DMS79 treated with DMSO at 0.1 percent for 48 hours (cell line): ENCODE measurements around the gene SMIM43.
"Not testable (repeated sequence)": the region's sequence is repeated elsewhere in the genome, so short reads cannot be mapped to it uniquely, and the experiment has no call there.

Experiments
- DNase-seq: peaks from one replicate; lab custom pipeline; 2025; lab: John Stamatoyannopoulos, UW

Gene SMIM43

DNA sequence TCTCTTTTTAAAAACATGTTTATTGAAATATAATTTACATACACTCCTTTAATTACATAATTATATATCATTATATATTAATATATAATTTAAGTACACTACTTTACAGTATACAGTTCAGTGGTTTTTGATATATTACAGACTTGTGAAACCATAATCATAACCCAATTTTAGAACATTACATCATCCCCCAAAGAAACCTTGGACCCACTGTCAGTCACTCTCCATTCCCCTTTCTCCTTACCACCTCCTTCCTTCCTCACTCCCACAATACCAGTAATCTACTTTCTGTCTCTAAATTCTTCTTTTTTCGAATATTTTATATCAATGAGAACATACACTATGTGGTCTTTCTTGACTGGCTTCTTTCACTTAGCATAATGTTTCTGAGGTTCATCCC is 18.2 kb upstream of the SMIM43 start:
- DNase-seq: no peak

DNA sequence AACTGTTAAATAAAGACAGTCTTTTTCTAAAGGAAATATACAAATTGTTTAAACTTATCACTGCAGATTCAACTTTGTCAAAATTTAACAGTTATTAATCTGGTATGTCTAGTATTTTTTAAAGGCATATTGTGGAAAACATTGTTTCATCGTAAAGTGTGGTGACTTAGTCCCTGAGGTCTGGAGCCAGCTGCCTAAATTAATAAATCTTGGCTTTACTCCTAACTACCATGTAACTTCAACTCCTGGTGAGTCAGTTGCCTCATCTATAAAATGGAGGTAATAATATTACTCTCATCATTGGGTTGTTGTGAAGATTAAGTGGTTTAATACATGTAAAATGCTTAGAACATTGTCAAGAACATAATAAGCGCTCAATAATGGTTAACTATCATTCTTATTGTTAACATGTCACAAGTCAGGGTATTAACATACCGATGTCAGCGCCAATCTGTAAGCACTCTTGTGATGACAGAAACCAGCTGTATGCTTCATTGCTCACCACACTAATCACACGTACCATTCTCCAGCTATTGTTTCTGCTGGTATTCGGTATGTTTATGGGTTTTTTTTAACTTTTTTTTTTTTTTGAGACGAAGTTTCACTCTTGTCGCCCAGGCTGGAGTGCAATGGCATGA is 14.1 kb upstream of the SMIM43 start:
- DNase-seq: no peak

DNA sequence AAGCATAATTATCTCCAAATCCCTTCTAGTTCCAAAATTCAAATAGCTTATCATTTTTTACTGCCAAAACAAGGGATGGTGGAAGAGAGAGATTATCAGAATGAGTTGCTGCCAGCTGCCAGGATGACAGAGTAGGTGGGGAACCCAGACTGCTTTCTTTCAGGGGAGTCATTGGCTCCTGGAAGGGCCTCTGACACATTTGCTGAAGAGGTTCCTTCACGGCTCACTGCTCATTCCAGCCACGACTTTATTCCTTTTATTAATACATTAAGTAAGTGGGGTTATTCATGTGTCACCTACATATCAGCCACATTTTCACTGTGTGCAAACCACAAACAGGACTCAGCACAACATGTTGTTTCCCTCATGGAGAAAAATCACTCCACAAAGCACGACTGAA is 12.7 kb upstream of the SMIM43 start:
- peak; percentile 17 for DNase-seq

DNA sequence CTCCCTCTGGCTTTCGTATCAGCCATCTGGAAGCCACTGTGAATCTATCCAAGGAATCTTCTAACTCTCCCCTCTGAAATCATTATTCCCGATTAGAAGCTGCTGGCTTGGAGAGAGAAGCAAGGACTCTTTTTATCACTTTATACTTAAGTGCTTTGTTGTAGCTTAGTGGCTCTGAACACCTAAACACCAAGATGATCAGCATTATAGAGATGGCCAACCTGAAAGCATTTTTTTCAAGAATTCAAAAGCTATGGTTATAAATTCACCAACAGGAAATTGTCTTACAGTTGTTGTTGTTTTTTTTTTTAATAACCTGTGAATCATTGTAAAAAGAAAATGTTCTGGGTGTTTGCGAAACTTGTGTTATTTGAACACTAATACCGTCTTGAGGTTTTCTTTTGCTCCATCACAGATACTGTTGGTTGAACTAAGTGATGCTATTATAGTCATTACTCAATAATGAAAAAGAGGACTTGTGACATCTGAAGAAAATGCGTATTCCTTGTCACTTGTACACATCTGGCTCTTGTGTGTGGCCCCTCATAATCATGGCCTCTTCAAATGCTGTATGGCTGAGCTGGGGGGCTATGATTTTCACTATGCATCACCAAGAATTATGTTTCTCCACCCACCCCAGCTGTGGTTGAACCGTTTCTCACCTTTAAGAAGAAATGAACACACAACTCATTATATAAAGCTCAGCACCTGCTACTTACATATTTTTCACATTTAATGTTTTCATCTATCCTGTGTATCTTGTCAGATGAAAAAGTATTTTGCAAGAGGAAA is 11.8 kb upstream of the SMIM43 start:
- DNase-seq: no peak

DNA sequence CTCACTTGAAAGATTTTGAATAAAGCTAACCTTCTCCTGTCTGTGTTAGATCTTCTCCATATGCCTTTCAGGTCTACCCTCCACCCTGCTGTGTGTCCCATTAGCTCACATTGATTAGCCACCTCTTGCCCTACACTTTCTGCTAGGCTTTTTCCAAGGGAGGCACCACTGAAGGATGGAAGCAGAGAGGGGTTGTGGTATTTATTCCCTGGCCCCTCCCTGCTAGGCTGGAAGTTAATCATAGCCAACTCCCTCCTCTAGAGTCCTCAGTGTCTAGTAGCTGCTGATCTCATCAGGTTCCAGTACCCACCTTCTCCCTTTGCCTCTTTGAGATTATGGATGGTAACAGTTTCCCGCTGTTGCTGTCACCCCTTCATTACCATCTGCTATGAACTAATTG is 8.9 kb upstream of the SMIM43 start:
- DNase-seq: no peak

DNA sequence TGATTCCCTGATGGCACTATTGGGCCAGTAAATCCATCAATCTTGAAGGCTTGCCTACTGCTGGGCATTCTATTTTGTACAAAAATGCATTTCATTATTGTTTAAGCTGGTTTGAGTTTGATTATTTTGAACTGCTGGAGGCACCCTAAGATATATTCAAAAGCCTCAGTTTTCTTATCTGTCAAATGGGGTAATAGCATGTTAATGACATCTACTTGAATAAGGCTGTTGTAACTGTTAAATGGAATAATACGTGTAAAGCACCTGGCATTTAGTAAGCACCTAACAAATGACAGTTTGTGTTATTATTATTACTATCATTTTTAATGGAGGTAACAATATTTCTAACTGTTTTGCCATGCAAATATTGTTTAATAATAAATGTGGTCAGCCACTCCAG is 6.9 kb upstream of the SMIM43 start:
- DNase-seq: no peak

DNA sequence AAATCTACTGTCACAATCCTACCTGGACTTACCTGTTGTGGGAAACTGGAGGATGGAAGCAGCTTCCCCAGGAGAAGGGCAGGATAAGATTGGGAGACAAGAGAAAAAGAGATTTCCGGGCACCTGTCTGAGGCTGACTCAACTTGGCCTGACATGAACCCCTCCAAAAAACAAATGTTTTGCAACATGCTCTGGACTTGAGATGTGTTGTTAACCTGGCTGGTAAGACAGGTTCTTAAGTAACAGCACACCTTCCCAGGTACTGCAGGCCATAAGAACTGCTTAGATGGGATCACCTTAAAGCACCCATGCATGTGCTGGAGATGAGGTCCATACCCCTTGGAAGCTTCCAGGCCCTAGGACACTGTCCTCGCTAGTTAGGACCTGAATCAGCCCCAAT is 4.4 kb upstream of the SMIM43 start:
- DNase-seq: no peak

DNA sequence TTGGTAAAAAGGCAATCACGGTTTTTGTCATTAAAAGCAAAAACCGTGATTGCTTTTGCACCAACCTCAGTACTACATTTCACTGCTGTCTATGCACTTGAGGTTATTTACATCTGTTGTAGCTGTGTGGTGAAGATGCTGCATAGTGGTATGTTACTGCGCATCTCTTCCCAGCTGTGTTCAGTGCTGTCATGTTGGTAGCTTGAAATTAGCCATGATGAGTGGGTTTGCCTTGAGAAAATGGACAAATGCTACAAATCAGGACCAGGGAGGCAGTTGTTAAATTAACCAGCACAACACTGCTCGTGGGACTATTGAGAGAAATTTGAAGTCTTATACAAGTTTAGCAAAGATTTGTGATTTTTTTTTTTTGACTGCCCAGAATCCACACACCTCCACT is 2.2 kb upstream of the SMIM43 start:
- no peak for DNase-seq

DNA sequence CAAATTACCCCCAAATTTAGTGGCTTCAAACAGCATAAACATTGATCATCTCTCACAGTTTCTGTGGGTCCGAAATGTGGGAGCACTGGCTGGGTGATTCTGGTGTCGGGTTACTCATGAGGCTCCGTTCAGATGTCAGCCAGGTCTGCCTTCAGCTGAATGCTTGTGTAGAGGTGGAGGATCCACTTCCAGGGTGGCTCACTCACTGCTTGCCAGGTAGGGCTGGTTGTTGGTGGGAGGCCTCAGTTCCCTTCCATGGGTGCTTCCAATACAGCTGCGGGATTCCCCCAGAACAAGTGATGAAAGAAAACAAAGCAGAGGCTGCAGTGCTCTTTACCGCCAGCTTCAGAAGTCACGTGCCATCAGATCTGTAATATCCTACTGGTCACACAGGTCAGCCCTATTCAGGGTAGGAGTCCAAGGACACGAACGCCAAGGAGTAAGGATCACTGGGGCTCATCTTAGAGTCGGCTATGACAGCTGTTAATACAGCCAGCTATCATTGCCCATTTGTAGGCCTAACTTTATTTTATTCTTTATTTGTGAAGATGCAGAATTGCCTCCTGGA is 1.1 kb upstream of the SMIM43 start:
- DNase-seq: no peak

DNA sequence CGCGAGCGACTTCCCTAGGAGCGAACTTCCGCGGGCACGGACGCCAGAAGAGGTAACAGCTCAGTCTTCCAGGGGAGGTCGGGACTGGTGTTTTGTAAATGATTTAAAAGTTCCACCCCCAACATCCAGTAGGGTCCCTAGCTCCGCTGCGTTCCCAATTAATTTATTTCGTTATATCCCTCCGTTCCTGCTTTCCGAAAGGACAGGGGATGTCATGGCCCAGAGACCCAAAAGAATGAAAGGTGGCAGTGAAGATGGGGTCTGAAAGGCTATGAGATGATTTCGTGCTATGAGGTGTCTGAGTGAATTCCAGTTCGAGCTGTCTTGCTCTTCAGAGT is 373 bp upstream of the SMIM43 start:
- DNase-seq: no peak

DNA sequence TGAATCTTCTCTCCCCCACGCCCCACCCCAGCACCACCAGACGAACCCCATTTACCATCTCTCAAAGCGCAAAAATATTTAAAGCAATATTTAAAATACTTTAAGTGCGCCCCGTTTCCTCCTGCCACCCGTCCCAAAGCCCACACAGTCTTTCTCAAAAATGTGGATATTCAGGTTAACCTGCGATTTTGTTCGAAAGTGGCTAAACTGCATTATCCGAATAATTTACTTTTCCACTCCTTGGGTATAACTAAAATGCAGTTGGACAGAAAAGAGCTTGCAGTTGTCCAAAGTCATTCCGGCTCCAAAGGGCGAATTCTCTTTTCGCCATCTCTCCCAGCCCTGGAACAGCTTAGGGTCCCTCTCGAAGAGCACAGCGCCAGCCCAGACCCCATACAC is 662 bp downstream of the SMIM43 start:
- DNase-seq: no peak

DNA sequence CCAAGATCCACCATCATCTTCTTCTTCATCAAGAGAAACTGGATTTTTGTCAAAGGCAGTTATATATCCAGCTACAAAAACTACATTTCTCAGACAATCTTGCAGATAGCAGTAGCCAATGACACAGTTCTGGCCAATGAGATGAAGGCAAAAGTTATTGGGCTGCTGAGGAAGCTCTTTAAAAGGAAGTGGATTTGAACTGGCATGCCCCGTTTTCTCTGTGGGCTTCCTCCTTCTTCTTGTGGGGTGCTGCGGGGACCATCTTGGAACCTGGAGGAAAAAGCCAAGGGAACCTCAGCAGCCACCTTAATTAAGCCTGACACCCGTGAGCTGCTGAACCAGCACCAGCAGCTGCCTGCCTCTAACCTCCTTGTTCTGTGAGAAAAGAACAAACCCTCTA is 4.8 kb downstream of the SMIM43 start:
- DNase-seq: no peak

DNA sequence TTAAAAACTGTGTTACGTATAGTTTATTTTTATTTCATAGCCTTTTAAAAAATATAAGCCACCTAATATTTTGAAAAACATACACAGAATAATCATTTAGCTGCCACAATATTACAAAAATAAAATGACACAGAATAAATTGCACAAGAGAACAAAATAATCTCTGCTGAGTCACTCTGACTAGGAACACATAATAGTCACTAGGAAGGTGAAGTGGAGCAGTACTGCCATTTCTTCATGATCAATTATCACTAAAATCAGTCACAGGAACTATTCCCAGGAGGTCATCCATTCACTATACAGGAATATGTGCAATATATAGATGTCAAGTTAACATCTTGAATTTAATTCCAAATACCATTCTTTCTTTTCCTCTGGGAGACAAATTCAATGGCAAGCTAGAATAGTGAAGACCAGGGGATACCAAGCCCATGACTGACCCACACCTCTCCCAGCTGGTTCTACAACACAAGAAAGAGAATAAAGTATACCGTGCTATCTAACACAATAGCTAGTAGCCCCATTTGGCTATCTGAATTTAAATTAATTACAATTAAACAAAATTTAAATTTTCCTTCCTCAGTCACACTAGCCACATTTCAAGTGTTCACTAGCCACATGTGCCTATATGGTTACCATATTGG is 5.9 kb downstream of the SMIM43 start:
- no peak for DNase-seq

DNA sequence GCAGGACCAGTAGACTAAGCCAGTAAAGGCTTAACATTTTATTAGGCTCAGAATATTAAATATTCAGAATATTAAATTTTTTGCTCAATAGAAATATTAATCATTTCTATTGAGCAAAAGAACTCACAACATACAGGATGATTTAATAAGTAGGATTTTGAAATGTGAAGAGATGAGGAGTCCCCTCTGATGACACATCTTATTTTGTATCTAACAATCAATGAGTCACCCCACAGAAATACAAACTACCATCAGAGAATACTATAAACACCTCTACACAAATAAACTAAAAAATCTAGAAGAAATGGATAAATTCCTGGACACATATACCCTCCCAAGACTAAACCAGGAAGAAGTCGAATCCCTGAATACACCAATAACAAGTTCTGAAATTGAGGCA is 12.8 kb downstream of the SMIM43 start:
- DNase-seq: not testable (repeated sequence)

DNA sequence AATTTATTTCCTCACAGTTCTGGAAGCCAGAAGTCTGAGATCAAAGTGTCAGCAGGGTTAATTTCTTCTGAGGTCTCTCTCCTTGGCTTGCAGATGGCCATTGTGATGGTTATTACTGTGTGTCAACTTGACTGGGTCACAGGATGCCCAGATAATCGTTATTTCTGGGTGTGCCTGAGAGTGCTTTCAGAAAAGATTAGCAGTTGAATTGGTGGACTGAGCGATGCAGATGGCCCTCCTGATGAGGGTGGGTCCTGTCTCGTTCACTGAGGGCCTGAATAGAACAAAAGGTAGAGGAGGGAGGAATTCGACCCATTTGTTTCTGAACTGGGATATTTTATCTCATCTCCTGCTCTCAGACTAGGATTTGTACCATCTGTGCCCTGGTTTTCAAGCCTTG is 15.7 kb downstream of the SMIM43 start:
- DNase-seq: no peak

DNA sequence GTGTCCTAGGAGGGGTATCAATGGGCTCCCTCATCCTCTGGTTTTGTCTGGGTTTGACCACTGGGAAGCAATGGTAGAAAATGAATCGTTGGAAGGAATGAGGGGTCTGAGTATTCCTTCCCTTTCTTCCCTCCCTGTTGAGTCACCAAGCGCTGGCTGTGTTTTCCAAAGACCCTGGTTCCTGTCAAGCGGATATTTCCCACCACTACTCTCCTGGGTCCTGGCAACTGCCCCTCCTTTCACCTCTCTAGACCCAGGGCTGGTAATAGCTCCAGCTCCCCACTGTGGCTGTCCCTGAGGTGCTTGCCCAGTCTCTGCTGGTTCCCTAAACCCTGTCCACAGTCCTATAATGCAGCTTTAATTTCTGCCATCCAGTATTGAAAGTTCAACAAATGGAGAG is 22.2 kb downstream of the SMIM43 start:
- DNase-seq: no peak

DNA sequence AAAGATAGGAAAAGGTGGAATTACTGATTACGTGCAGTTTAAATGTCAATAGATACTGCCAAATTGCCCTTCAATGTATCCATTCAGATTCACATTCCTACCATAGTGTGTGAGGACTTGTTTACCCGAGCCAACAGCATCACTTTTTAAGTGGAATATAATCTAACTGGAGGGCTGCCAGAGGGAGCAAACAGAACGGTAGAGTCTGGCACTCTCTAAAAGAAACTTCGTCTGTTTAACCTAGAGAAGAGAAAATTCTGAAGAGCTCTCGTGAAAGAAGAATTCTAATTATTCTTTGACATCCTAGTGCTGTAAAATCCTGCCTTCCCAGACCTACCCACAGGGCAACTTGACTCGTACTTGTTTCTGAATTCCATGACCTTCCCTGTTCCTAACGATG is 23.2 kb downstream of the SMIM43 start:
- DNase-seq: no peak

DNA sequence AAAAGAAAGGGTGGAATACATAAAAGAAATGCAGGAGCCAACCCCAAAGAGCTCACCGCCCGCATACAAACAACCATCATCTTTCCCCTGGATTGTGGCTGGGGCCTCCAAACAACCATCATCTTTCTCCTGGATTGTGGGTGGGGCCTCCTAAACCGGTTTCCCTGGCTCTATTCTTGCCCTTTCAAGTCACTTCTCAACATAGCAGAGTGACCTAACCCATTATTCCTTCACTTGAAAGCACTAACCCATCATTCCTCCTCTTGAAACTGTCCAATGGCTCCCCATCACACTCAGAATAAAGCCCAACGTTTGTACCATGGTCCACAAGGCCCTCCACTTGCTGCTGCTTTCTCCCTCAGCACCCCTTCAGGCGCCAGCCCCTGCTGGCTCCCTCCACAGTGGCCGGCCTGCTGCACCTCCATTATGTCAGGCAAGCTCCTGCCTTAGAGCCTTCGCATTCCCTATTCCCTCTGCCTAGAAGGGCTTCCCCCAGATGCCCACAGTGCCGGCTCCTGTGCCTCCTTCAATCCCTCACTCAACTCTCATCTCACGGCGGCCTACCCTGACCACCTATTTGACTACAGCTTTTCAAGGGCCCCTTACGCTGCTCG is 24.1 kb downstream of the SMIM43 start:
- no peak for DNase-seq

DNA sequence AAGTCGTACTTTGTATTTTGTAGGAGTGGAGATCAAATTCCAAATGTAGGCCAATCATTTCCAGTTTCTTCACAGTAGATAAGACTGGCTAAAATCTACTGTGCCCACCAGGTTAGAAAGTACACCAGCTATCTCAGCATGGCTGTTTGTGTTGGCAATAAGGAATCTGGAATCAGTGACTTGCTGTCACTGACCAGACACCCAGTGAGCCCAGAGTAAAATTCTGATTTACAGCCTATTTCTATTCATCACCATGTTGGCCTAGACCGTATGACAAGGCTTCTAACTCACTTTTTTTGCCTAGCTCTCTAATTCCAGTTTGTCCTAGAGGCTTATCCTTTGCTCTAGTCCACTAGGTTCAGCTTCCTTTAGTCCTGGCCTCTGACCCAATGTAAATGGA is 25.4 kb downstream of the SMIM43 start:
- no peak for DNase-seq

DNA sequence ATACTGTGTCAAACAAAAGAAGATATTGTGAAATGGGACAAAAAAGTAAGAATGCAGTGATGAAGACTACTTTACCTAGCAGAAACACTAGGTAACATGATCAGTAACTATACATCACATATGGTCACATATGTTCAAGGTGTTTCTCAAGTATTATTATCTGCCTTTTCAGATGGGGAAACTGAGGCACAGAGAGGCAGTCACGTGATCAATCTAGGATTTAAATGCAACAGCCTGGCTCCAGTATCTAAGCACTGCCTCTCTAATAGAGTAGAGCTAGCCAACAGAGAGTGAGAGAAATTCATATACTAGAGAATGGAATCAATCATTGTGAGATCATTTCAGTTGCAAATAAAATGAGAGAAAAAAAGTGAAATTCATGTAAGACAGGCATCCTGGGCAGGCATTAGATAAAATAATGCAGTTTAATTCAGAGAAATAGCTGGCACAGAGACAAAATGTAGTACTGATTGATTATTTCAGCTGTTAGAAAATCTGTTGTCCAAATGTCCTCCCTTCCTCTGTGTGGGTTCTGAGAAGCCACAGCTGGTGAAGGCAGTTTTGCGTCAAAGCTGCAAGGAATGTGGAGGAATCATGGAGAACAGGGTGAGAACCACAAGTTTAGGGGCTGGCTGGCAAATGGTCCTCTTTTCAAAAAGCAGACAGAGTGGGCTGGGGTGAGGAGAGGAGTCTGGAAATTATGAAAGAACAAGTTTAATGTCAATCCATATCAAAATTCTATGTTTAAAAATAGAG is 26.0 kb downstream of the SMIM43 start:
- DNase-seq: no peak

DNA sequence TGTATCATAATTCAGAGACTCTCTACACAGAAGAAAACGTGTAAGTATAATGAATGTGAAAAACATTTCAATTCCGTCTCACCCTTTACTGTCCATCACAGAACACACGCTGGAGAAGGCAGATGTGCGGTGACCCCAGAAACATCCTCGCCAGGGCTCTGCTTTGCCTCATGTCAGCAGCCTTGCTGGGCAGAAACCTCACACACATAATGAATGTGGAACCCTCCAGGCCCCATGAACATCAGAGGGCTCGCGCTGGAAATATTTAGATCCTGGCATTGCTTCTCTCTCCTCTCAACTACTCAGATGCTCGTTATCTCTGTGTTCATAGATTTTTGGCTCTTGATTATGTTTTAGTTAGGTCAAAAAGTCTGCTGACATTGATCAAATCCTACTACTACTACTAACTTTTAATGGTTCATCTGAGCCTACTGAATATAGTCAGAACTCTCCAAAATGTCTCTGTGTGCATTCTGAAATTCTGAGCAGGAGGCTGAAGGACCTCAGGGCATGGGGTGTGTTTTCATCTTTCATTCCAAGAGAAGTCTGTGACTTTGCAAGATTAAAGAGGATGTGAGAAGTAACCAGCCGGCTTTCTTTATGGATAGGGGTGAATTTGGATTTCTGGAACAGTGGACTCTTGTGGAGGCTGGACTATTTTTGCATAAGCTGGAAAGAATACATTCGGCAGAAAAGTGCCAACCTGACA is 27.0 kb downstream of the SMIM43 start:
- no peak for DNase-seq
